Cardiac muscle cell (in vitro differentiated cells and primary cell): ENCODE data around the gene OTX2. TPM values are rescaled to one million over a fixed set of nuclear protein-coding genes. Genes with fewer than 3 reads are reported as not detected.

Experiments used
- DNase-seq, 2 donors: peaks; one replicate each; pipeline versions ENCODE4 v3.0.0 to v3.0.0-alpha.2; 2010 to 2017; ENCODE audit warnings: low read depth in 1 of 2, low spot score in 1 of 2
- H3K27ac ChIP-seq: fragments of 200-600 bp; sonication (generic); 2 replicates; pipeline ENCODE4 v1.5.1; 2016
- H3K27me3 ChIP-seq: fragments of 200-600 bp; sonication (generic); 2 replicates; pipeline ENCODE4 v1.6.0; 2016; ENCODE audit warnings: control low read depth
- H3K36me3 ChIP-seq: fragments of 200-600 bp; sonication (generic); 2 replicates; pipeline ENCODE4 v1.5.1; 2016; ENCODE audit warnings: control low read depth
- H3K4me1 ChIP-seq: fragments of 200-600 bp; sonication (generic); 2 replicates; pipeline ENCODE4 v1.8.1; 2017; ENCODE audit warnings: low read depth, mild to moderate bottlenecking, mixed run types
- H3K4me3 ChIP-seq: fragments of 200-600 bp; sonication (generic); 2 replicates; pipeline ENCODE4 v1.5.1; 2016; ENCODE audit warnings: mild to moderate bottlenecking
- H3K9me3 ChIP-seq: fragments of 200-600 bp; sonication (generic); 2 replicates; pipeline ENCODE4 v1.5.1; 2017; ENCODE audit warnings: low read depth, mild to moderate bottlenecking, control low read depth
- polyA plus RNA-seq: library from polyadenylated mRNA; unstranded; fragments of >200 nt; fragmentation: Nextera tagmentation; extraction: Ambion mirVana; gene quantifications from 2 replicates; pipeline ENCODE4 v1.2.1, GENCODE V29; 2016
- total RNA-seq: library from RNA; depleted of rRNA; stranded (reverse); fragments of >200 nt; gene quantifications from 2 replicates; pipeline ENCODE4 v1.2.3, GENCODE V29; 2016
- TF ChIP-seq, protein P1 (sequence below): IDR thresholded peaks from 2 replicates; pipeline ENCODE4 v1.5.1; 2012; ENCODE audit warnings: low read depth, mild to moderate bottlenecking, low read length

OTX2 gene
- total and polyA plus RNA-seq, 2 experiments from 2014 or later = 0.64 to 7.1 TPM

DNA sequence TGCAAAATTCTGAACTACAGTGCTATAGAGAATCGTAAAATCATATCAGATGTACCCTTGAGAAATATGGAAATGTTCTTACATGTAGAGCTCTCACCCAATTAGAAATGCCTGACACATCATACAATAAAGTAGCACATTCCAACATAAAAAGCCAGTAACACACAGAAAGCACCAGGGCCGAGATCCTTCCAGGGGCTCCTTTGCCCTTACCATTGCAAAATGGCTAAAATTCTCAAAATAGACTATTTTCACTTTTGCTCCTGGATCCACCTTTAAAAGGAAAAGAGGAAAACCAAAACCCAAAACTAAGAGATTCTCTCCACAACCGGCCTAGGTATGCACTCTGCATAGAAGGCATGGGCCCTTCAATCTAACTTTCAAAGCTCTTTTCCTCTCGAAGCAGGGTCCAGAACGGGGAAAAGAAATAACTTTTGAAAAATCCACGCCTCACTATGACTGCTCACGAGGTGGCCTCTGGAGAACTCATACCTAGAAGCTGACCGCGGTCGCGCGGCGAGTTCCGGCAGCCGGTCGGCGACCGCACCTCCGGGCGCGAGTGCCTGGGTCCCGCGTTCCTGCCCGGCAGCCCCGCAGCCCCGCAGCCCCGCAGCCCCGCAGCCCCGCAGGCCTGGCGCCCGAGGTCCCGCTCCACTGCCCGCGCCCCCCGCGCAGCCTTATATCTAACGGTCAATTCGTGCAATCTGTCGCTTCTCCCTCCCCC, 2.7 kb downstream of the OTX2 start:
- DNase-seq = peak in 1 of 2 donors; percentile 51
- Histone ChIP-seq H3K27ac (no peak overlapping the region), H3K9me3 (no peaks in the 10 kb centered on the region), H3K4me3 (peak overlapping the region; percentile 34), H3K4me1 (peaks cover 17% of the 10 kb centered on the region), H3K36me3 (no peaks in the 10 kb centered on the region), H3K27me3 (peaks cover 100% of the 10 kb centered on the region)
- TF ChIP-seq, protein P1, sequence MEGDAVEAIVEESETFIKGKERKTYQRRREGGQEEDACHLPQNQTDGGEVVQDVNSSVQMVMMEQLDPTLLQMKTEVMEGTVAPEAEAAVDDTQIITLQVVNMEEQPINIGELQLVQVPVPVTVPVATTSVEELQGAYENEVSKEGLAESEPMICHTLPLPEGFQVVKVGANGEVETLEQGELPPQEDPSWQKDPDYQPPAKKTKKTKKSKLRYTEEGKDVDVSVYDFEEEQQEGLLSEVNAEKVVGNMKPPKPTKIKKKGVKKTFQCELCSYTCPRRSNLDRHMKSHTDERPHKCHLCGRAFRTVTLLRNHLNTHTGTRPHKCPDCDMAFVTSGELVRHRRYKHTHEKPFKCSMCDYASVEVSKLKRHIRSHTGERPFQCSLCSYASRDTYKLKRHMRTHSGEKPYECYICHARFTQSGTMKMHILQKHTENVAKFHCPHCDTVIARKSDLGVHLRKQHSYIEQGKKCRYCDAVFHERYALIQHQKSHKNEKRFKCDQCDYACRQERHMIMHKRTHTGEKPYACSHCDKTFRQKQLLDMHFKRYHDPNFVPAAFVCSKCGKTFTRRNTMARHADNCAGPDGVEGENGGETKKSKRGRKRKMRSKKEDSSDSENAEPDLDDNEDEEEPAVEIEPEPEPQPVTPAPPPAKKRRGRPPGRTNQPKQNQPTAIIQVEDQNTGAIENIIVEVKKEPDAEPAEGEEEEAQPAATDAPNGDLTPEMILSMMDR = no peak

DNA sequence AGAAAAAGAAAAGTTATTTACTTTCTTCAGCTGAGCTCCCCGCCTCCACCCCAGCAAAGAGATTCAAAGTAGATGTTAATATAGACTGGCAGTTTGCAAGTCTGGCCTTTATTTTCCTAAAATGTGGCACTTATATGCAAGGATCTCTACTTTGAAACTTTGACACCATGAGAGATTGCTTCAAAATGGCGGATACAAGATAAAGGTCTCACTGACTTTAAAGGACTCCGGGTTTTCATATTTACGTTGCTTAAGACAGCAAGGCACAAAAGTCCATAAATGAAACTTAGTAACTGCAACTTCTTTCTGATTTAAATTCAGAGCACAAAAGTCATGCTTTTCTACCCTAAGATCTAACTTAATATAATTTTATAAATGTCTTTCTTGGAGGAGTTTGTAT, 3.5 kb downstream of the OTX2 start:
- H3K9me3 ChIP-seq = no peaks in the 10 kb centered on the region
- H3K4me1 ChIP-seq = peaks cover 17% of the 10 kb centered on the region
- DNase-seq = no peak
- H3K27me3 ChIP-seq = peaks cover 100% of the 10 kb centered on the region
- H3K4me3 ChIP-seq = peak overlapping the region; percentile 34
- TF ChIP-seq, protein P1 = no peak
- H3K27ac ChIP-seq = no peak overlapping the region
- no peaks in the 10 kb centered on the region for H3K36me3 ChIP-seq

DNA sequence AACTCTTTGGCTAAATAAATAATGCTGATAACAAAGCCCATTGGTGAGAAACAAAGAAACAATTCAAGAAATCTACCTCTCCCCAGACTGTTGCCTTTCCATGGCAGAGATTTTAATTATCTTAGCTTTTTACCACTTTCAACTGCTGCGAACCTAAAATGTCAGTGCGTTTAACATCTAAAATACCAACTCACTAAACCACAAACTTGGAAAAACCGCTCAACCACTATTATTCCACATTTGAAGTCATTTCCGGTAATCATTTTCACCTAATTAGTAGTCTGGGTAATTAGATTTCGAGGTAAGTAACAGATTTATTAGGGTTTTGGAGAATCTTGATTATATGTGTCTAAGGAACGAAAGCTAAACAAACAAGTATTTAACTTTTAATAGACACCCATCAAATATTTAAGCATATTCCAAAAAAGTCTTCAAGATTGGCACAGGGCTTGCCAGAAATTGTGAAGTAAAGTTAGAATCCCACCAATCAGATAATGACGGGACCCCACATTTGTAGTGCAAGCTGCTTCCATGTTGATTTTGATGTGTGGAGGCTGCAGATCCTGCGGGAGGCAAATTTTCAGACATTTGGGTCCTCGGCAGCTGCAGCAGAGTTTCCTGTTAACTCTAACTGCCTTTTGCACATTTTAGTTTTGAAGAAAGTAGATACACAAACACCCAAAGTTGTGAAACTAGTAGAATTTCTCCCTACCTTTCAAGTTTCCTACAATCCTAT, 4.1 kb downstream of the OTX2 start:
- no peak for DNase-seq
- peaks cover 100% of the 10 kb centered on the region for H3K27me3 ChIP-seq
- no peak overlapping the region for H3K27ac ChIP-seq
- H3K36me3 ChIP-seq = no peaks in the 10 kb centered on the region
- H3K9me3 ChIP-seq = no peaks in the 10 kb centered on the region
- TF ChIP-seq, protein P1 = no peak
- H3K4me1 ChIP-seq = peaks cover 17% of the 10 kb centered on the region
- peak overlapping the region; percentile 34 for H3K4me3 ChIP-seq

DNA sequence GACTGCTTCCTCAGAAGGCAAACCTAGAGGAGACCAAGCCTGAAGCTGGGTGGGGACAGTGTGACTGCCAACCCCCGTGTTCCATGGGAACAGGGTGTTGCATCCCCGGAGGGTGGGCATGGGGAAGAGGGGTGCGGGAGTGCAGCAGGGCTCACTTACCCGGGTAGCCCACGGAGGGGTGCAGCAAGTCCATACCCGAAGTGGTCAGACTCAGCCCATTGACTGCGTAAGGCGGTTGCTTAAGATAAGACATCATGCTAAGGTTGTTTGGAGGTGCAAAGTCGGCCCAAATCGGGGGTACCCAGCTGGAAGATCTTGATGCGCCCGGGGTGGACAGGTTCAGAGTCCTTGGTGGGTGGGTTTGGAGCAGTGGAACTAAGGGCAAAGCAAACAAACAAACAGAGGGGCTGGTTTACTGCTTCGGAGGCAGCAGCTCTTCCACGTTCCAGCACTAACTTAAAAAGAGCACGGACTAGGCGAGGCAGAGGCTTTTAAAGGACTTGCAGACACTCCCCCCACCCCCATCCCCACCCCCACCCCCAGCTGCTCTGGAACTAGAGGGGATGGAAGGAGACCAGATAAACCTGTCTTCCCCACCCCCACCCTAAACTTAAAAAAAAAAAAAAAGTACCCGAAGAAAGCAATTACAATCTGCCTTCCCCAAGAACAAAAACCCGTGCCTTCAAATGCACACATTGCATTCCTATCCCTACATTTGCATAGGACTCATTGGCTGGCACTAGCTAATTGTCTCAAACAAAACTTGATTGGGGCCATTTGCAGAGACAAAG, 4.9 kb downstream of the OTX2 start:
- Histone ChIP-seq H3K9me3 (no peaks in the 10 kb centered on the region), H3K27me3 (peaks cover 100% of the 10 kb centered on the region), H3K27ac (no peak overlapping the region), H3K4me3 (no peak overlapping the region), H3K4me1 (peaks cover 17% of the 10 kb centered on the region), H3K36me3 (no peaks in the 10 kb centered on the region)
- TF ChIP-seq, protein P1 = no peak
- DNase-seq = no peak

DNA sequence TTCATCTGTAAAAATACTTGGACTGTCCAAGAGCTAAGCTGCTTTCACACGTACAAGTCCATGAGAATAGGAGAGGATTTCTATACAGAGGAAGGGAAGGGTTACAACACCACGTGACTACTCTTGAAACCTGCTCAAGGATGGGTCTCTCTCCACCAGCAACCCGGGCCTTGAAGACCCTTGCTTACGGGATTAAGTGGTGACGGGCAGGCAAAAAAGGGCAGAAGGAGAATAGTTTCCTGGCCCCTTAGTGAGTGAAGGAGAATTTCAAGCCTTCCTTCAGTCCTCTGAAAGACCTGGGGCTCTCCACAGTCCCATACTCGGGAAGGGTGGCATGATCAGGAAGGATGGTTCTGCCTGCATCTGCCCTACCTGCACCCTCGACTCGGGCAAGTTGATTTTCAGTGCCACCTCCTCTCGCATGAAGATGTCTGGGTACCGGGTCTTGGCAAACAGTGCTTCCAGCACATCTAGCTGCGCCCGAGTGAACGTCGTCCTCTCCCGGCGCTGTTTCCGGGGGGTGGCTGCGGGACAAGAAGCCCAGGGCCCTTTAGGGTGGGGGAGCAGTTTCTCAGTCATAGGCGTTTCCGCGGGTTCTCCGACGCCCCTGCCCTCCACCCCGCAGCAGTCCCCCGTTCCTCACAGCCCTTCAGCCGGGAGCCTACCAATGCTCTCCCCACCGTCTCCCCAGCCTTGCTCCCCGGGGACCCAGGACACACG, 6.3 kb downstream of the OTX2 start:
- H3K27ac ChIP-seq = no peak overlapping the region

More for the DNA sequence above, 6.3 kb downstream of the OTX2 start:
- TF ChIP-seq, protein P1 = no peak
- Histone ChIP-seq H3K36me3 (no peaks in the 10 kb centered on the region), H3K9me3 (no peaks in the 10 kb centered on the region), H3K4me3 (no peak overlapping the region), H3K27me3 (peaks cover 100% of the 10 kb centered on the region), H3K4me1 (peaks cover 17% of the 10 kb centered on the region)
- DNase-seq = no peak
